Mucosa of descending colon (tissue), 3 donors: ENCODE results near the gene PHLDA3. TPM values are rescaled to one million over a fixed set of nuclear protein-coding genes. Genes with fewer than 3 reads are reported as not detected.
A peak's percentile ranks its signal among the peaks of the same experiment; 100 is the strongest.

Source experiments
- ATAC-seq: fragments of 200-7000 bp; cut with Tn5 transposase; one replicate; pipeline ENCODE4 v1.9.1; 2020; ENCODE audit warnings: mild to moderate bottlenecking, moderate library complexity
- DNase-seq, 3 donors: peaks; one replicate each; pipeline ENCODE4 v3.0.0-alpha.2; 2020
- H3K36me3 ChIP-seq: fragments of 200-600 bp; one replicate; pipeline ENCODE4 v1.8.0; 2021; ENCODE audit warnings: low read depth, mild to moderate bottlenecking
- H3K4me1 ChIP-seq: fragments of 200-600 bp; one replicate; pipeline ENCODE4 v1.8.0; 2021; ENCODE audit warnings: low read depth, mild to moderate bottlenecking
- H3K4me3 ChIP-seq: fragments of 200-600 bp; one replicate; pipeline ENCODE4 v1.8.0; 2021; ENCODE audit warnings: mild to moderate bottlenecking
- H3K9me3 ChIP-seq: fragments of 200-600 bp; one replicate; pipeline ENCODE4 v1.8.0; 2021; ENCODE audit warnings: mild to moderate bottlenecking
- CTCF ChIP-seq: fragments of 200-600 bp; IDR thresholded peaks from one replicate; pipeline ENCODE4 v1.8.0; 2022; ENCODE audit warnings: antibody characterized with exemption, mild to moderate bottlenecking
- intact Hi-C, 2 donors: fragments of 100-400 bp; cut with DNase I in 1 of 2; cut with micrococcal nuclease in 1 of 2; formaldehyde crosslinking; loops; one replicate each; pipeline versions ENCODE4 v1.11.0 to v1.11.1; 2022; cut with DNase I, micrococcal nuclease
- total RNA-seq, 3 donors: library from RNA; stranded (reverse); fragmentation: NEBNext Ultra II Directional in 2 of 3; extraction: Animal tissue kit (Norgen Biotek cat#: 25700) in 2 of 3; gene quantifications; one replicate each; pipeline versions ENCODE4 v1.2.1 to v1.2.4, GENCODE V29; 2021 to 2023
- donor health status: DM: no; HTN: no; CAD: no; lungs with moderate emphysema.
- donor health status: DM: no; HTN: no; CAD: no.
- donor health status: DM: no; HTN: yes; CAD: no.

Gene PHLDA3
- total RNA-seq, 3 donors from 2014 or later, result 8.5 to 106 (median 12.4) TPM

GRCh38 chr1:201499191-201499590 lies 30.2 kb upstream of the PHLDA3 start:
- Histone ChIP-seq H3K9me3 (no peaks in the 10 kb centered on the region), H3K36me3 (no peaks in the 10 kb centered on the region), H3K4me1 (peaks cover 19% of the 10 kb centered on the region), H3K4me3 (no peak overlapping the region)
- no peak for TF ChIP-seq CTCF
- ATAC-seq (no peak), DNase-seq (no peak)
- intact Hi-C loops, result no loop called here

- DNase-seq (no peak), ATAC-seq (no peak)
- Histone ChIP-seq H3K4me3 (no peak overlapping the region), H3K4me1 (peaks cover 22% of the 10 kb centered on the region), H3K9me3 (no peaks in the 10 kb centered on the region), H3K36me3 (no peaks in the 10 kb centered on the region)
- no peak for TF ChIP-seq CTCF
- intact Hi-C loops, result no loop called here
Measured at GRCh38 chr1:201498621-201499020, 29.6 kb upstream of the PHLDA3 start.

- Histone ChIP-seq H3K36me3 (no peaks in the 10 kb centered on the region), H3K9me3 (no peaks in the 10 kb centered on the region), H3K4me3 (no peak overlapping the region), H3K4me1 (peaks cover 21% of the 10 kb centered on the region)
- TF ChIP-seq CTCF, result no peak
- no peak for DNase-seq
- ATAC-seq, result no peak
- intact Hi-C loops, result no loop called here
Measured at GRCh38 chr1:201497935-201498509, 29.0 kb upstream of the PHLDA3 start.

GRCh38 chr1:201496296-201496690 lies 27.3 kb upstream of the PHLDA3 start:
- intact Hi-C loops, result no loop called here
- DNase-seq (no peak), ATAC-seq (no peak)
- Histone ChIP-seq H3K36me3 (no peaks in the 10 kb centered on the region), H3K4me3 (no peak overlapping the region), H3K9me3 (no peaks in the 10 kb centered on the region), H3K4me1 (peaks cover 13% of the 10 kb centered on the region)
- no peak for TF ChIP-seq CTCF

GRCh38 chr1:201495551-201496295 lies 26.7 kb upstream of the PHLDA3 start:
- Histone ChIP-seq H3K36me3 (no peaks in the 10 kb centered on the region), H3K9me3 (no peaks in the 10 kb centered on the region), H3K4me1 (peaks cover 13% of the 10 kb centered on the region), H3K4me3 (no peak overlapping the region)
- peak; percentile 58 to 73 (median 63) for DNase-seq
- no peak for TF ChIP-seq CTCF
- ATAC-seq, result peak; percentile 52
- intact Hi-C loops, result no loop called here
